HT-29 (cell line): ENCODE data around the gene CLDN7. TPM values are rescaled to one million over a fixed set of nuclear protein-coding genes. Genes with fewer than 3 reads are reported as not detected.

ENCODE experiments used
- DNase-seq: peaks from one replicate; pipeline ENCODE4 v3.0.0-alpha.2; 2015; ENCODE audit warnings: low spot score
- total RNA-seq: library from RNA; depleted of rRNA; stranded (reverse); fragments of >200 nt; shearing (Covaris generic); gene quantifications from 2 replicates; pipeline ENCODE4 v1.2.3, GENCODE V29; 2014

Gene CLDN7
- total RNA-seq, 1 experiment from 2014 or later, result 429 TPM

- DNase-seq, result no peak
Measured at GRCh38 chr17:7238420-7239090, 23.7 kb downstream of the CLDN7 start.

GRCh38 chr17:7237761-7238419 is 24.4 kb downstream of the CLDN7 start:
- peak; percentile 65 for DNase-seq

- DNase-seq, result no peak
Measured at GRCh38 chr17:7237266-7237760, 25.0 kb downstream of the CLDN7 start.

- DNase-seq, result no peak
Measured at GRCh38 chr17:7236808-7237207, 25.5 kb downstream of the CLDN7 start.

GRCh38 chr17:7235693-7236665 is 26.3 kb downstream of the CLDN7 start:
- no peak for DNase-seq

- DNase-seq, result peak; percentile 85
Measured at GRCh38 chr17:7234083-7234951, 28.0 kb downstream of the CLDN7 start, which contains the start of gene DVL2. DVL2 (minus strand) TSS chr17:7234517; CDS start chr17:7234262, 255 bp downstream.

GRCh38 chr17:7233701-7234082 is 28.6 kb downstream of the CLDN7 start:
- DNase-seq, result no peak

GRCh38 chr17:7232114-7232513 is 30.2 kb downstream of the CLDN7 start:
- no peak for DNase-seq

GRCh38 chr17:7229504-7229903 is 32.8 kb downstream of the CLDN7 start:
- no peak for DNase-seq

GRCh38 chr17:7228920-7229319 is 33.4 kb downstream of the CLDN7 start:
- DNase-seq, result no peak

GRCh38 chr17:7226721-7227710 is 35.3 kb downstream of the CLDN7 start:
- DNase-seq, result no peak

- no peak for DNase-seq
Measured at GRCh38 chr17:7225711-7226331, 36.5 kb downstream of the CLDN7 start.

GRCh38 chr17:7224661-7225111 is 37.6 kb downstream of the CLDN7 start:
- no peak for DNase-seq

GRCh38 chr17:7224110-7224509 is 38.2 kb downstream of the CLDN7 start:
- DNase-seq, result no peak

- DNase-seq, result no peak
Measured at GRCh38 chr17:7223375-7223774, 38.9 kb downstream of the CLDN7 start.

GRCh38 chr17:7222972-7223292 is 39.3 kb downstream of the CLDN7 start:
- DNase-seq, result no peak

- DNase-seq, result no peak
Measured at GRCh38 chr17:7222093-7222971, 39.9 kb downstream of the CLDN7 start.
